NB4 (cell line): Measurements from ENCODE around the gene MRFAP1.

Experiments
- DNase-seq: peaks from one replicate; pipeline ENCODE4 v3.0.0; 2010; ENCODE audit warnings: low read depth
- H3K4me3 ChIP-seq: one replicate; pipeline ENCODE4 v1.5.1; 2011; ENCODE audit warnings: mild to moderate bottlenecking, low read depth, low read length, moderate library complexity
- CTCF ChIP-seq: IDR thresholded peaks from one replicate; pipeline ENCODE4 v1.5.1; 2012; ENCODE audit warnings: low read depth, low read length
- MAX ChIP-seq: IDR thresholded peaks from 2 replicates; pipeline ENCODE4 v1.6.1; 2011; ENCODE audit warnings: low read depth, low read length
- MYC ChIP-seq: IDR thresholded peaks from 2 replicates; pipeline ENCODE4 v1.6.1; 2011; ENCODE audit warnings: low read depth, low read length
- POLR2A ChIP-seq: IDR thresholded peaks from 2 replicates; pipeline ENCODE4 v1.6.1; 2011; ENCODE audit warnings: mild to moderate bottlenecking; ENCODE audit not compliant: insufficient read length; ENCODE audit errors: extremely low read depth

MRFAP1 gene

DNA sequence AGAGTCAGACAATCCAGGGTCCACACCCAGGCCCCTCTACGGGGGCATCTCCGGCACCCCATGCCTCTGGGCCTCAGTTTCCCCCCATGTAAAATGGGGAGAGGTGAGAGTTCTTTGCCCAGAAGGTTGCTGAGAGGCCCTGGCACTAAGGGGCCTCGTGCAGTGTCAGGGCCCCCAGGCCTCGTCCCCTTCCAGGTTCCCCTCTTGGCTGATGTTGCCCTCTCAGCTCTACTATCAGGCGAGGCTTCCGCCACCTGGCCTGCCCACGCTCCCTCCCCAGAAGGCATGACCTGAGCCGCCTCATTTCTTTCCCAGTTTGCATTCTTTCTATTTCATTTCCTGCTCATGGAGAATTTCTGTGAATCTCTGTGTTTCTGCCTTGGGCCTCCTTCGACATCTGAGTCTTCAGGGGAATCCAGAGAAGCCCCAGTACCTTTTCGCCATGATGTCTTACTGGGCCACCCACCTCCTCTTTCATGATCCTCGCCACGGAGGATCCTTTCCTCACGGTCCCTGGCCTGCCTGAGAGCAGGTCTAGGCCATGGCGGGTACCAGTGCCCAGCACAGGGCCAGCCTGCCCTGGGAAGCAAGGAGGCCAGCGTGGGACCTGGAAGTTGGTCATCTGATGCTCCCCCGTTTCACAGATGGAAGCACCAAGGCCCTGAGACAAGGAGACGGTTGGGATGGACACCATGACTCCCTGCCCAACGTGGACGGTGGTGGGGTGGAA is 21.9 kb upstream of the MRFAP1 start:
- no peak for TF ChIP-seq MYC
- no peak for TF ChIP-seq CTCF
- TF ChIP-seq MAX, result no peak
- no peak for TF ChIP-seq POLR2A
- H3K4me3 ChIP-seq, result no peak overlapping the region
- DNase-seq, result no peak

GRCh38 chr4:6619116-6619465 is 21.4 kb upstream of the MRFAP1 start:
- H3K4me3 ChIP-seq, result no peak overlapping the region
- DNase-seq, result no peak
- no peak for TF ChIP-seq POLR2A
- TF ChIP-seq MYC, result no peak
- no peak for TF ChIP-seq CTCF
- TF ChIP-seq MAX, result no peak

- H3K4me3 ChIP-seq, result no peak overlapping the region
- no peak for DNase-seq
- no peak for TF ChIP-seq POLR2A
- TF ChIP-seq CTCF, result no peak
- no peak for TF ChIP-seq MYC
Observed at GRCh38 chr4:6619466-6620255, 20.8 kb upstream of the MRFAP1 start.

DNA sequence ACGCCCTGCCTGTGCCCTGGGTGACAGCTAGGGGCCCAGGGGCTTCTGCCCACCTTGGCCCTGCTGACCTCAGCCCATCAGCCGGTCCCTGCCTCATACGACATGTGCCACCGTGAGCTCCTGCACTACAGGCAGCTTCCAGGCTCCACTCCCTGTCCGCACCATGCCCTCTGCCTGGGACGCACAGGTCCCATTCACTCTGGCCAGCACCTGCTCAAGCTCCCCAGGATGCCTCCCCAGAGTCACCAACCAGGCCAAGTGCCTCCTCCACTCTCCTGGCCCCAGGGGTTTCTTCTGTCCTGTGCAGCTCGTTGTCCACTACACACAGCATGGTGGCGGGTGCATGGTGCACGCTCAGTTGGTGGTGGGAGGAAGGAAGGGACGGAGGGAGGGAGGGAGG is 20.2 kb upstream of the MRFAP1 start:
- no peak overlapping the region for H3K4me3 ChIP-seq
- TF ChIP-seq MYC, result no peak
- no peak for DNase-seq

- no peak for TF ChIP-seq CTCF
- no peak for TF ChIP-seq MAX
- no peak for TF ChIP-seq MYC
- TF ChIP-seq POLR2A, result no peak
- no peak overlapping the region for H3K4me3 ChIP-seq
- DNase-seq, result no peak
Observed at GRCh38 chr4:6620891-6621555, 19.5 kb upstream of the MRFAP1 start.

GRCh38 chr4:6621556-6621927 is 18.9 kb upstream of the MRFAP1 start:
- DNase-seq, result no peak
- no peak for TF ChIP-seq CTCF
- no peak for TF ChIP-seq MYC
- TF ChIP-seq MAX, result no peak
- TF ChIP-seq POLR2A, result no peak
- H3K4me3 ChIP-seq, result no peak overlapping the region
